Brain microvascular endothelial cell (primary cell): ENCODE data around the gene ENTPD1.

Experiments
- DNase-seq: peaks from one replicate; pipeline ENCODE4 v3.0.0-alpha.2; 2020
- H3K27ac ChIP-seq: fragments of 250-450 bp; sonication (Bioruptor Pico); 2 replicates; pipeline ENCODE4 v1.5.1; 2020; ENCODE audit warnings: mild to moderate bottlenecking, moderate library complexity
- H3K27me3 ChIP-seq: fragments of 250-450 bp; sonication (Bioruptor Pico); replicated peaks from 2 replicates; pipeline ENCODE4 v1.5.1; 2020; ENCODE audit warnings: mild to moderate bottlenecking
- H3K36me3 ChIP-seq: fragments of 250-450 bp; sonication (Bioruptor Pico); replicated peaks from 2 replicates; pipeline ENCODE4 v1.5.1; 2020; ENCODE audit warnings: mild to moderate bottlenecking
- H3K4me3 ChIP-seq: 2 replicates; pipeline ENCODE4 v1.5.1; 2011; ENCODE audit warnings: low read depth, mild to moderate bottlenecking, control low read depth, low read length, moderate library complexity
- in situ Hi-C: cut with HindIII; loops from 2 replicates; pipeline ENCODE4 v1.10.0; 2017; ENCODE audit warnings: low sequenced_read_pairs, low pct_ligation_motif_present
- TF ChIP-seq, protein P1 (sequence below): IDR thresholded peaks from 2 replicates; pipeline ENCODE4 v1.5.1; 2011; ENCODE audit warnings: low read depth, mild to moderate bottlenecking, moderate library complexity, low read length, control low read depth, inconsistent platforms; ENCODE audit errors: missing control alignments

Gene ENTPD1

GRCh38 chr10:95815701-95816240 lies 59.8 kb downstream of the ENTPD1 start:
- Histone ChIP-seq H3K27ac (no peak overlapping the region), H3K4me3 (no peak overlapping the region), H3K36me3 (no peaks in the 10 kb centered on the region), H3K27me3 (no peaks in the 10 kb centered on the region)
- TF ChIP-seq, protein P1, sequence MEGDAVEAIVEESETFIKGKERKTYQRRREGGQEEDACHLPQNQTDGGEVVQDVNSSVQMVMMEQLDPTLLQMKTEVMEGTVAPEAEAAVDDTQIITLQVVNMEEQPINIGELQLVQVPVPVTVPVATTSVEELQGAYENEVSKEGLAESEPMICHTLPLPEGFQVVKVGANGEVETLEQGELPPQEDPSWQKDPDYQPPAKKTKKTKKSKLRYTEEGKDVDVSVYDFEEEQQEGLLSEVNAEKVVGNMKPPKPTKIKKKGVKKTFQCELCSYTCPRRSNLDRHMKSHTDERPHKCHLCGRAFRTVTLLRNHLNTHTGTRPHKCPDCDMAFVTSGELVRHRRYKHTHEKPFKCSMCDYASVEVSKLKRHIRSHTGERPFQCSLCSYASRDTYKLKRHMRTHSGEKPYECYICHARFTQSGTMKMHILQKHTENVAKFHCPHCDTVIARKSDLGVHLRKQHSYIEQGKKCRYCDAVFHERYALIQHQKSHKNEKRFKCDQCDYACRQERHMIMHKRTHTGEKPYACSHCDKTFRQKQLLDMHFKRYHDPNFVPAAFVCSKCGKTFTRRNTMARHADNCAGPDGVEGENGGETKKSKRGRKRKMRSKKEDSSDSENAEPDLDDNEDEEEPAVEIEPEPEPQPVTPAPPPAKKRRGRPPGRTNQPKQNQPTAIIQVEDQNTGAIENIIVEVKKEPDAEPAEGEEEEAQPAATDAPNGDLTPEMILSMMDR, result no peak
- no peak for DNase-seq
- in situ Hi-C loops, result no loop called here

GRCh38 chr10:95818010-95818409 lies 62.0 kb downstream of the ENTPD1 start:
- H3K27ac ChIP-seq, result no peak overlapping the region
- no peak for DNase-seq
- H3K4me3 ChIP-seq, result no peak overlapping the region
- no peaks in the 10 kb centered on the region for H3K27me3 ChIP-seq
- in situ Hi-C loops, result no loop called here
- TF ChIP-seq, protein P1, result no peak
- no peaks in the 10 kb centered on the region for H3K36me3 ChIP-seq

DNA sequence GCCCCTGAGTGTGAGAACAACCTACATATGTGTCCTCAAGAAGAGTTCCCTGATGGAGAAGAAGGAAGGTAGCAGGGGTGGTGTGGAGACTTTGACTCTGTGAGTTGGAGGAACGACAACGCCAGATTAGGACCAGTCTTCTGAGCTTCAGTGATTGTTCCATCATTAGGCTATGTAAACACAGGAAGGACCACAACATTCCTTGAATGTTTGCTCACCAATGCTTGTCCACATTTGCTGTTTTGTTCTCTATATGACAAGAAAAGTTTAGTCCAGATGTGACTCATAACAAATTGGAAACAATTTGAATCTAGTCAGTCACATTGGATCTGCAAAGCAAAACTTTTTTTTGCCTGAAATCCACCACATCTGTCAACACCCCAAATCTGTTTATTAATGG lies 62.7 kb downstream of the ENTPD1 start:
- H3K27me3 ChIP-seq, result no peaks in the 10 kb centered on the region
- TF ChIP-seq, protein P1, result no peak
- DNase-seq, result peak; percentile 85
- no peaks in the 10 kb centered on the region for H3K36me3 ChIP-seq
- H3K27ac ChIP-seq, result peak overlapping the region; percentile 37
- H3K4me3 ChIP-seq, result no peak overlapping the region
- in situ Hi-C loops, result no loop called here

DNA sequence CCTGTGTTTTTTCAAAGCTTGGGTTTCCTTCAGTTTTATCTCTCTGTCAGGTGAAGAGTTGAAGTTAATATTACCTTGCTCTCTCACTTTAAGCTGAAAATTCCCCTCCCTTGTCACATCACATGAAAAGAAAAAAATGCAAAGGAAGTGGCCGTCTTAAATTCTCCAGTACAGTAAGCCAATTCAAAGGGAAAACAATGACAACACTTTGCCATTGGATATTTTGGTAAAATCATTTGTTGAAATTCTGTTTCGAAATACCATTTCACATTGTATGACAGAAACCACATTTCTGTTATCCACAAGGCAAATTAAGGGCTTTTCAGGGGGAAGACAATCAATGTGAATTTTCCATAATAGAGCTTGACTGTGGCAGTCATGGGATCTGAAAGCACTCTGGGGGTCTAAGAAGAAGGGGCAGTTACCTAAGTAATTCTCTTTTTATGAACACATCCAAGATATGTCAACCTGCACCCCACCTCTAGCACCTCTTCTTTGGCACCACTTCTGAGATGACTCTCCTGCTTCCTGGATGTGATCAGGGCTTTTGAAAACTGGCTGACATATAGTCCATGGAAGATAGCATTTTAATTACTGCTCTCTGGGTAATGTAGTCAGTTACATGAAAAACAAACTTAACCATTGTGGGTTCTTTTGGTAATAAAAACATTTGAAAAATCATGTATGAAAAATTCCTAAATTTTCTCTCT lies 63.8 kb downstream of the ENTPD1 start:
- H3K36me3 ChIP-seq, result no peaks in the 10 kb centered on the region
- H3K27ac ChIP-seq, result peak overlapping the region; percentile 37
- no peak for DNase-seq
- TF ChIP-seq, protein P1, result no peak
- in situ Hi-C loops, result no loop called here
- H3K4me3 ChIP-seq, result no peak overlapping the region
- H3K27me3 ChIP-seq, result no peaks in the 10 kb centered on the region

DNA sequence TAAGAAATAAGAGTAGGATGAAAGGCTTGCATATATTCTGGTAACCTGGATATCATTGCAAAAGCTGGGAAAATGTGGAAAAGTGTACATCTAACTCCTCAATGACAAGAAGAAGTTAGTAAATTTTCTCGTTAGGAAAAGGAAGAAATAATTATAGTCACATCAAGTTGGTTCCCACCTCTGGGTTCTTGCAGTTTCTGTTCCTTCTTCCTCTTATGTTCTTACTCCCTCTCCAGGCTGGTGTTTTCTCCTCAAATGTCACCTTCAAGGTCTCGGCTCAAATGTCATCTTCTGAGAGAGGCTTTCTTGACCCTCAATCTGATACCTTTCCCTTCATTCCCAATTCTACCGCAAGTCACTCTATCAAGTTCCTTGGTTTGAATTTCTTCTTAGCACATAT lies 64.4 kb downstream of the ENTPD1 start:
- H3K27ac ChIP-seq, result no peak overlapping the region
- in situ Hi-C loops, result no loop called here
- H3K36me3 ChIP-seq, result no peaks in the 10 kb centered on the region

More for the DNA sequence above, 64.4 kb downstream of the ENTPD1 start:
- DNase-seq, result no peak
- no peak overlapping the region for H3K4me3 ChIP-seq
- TF ChIP-seq, protein P1, result no peak
- no peaks in the 10 kb centered on the region for H3K27me3 ChIP-seq
